GM18909 (cell line): ENCODE measurements around the gene SCP2.

ENCODE experiments used
- ATAC-seq: cut with Tn5 transposase; IDR thresholded peaks from one replicate; pipeline ENCODE4 v1.9.1; 2021; ENCODE audit warnings: mild to moderate bottlenecking; ENCODE audit not compliant: unreplicated experiment, poor library complexity

Gene SCP2

GRCh38 chr1:53025769-53026112 lies 98.7 kb downstream of the SCP2 start:
- ATAC-seq, result no peak

- no peak for ATAC-seq
Measured at GRCh38 chr1:53026254-53026653, 99.2 kb downstream of the SCP2 start.

- no peak for ATAC-seq
Measured at GRCh38 chr1:53031732-53032131, 104.7 kb downstream of the SCP2 start.

GRCh38 chr1:53037159-53037558 lies 110.1 kb downstream of the SCP2 start:
- no peak for ATAC-seq

DNA sequence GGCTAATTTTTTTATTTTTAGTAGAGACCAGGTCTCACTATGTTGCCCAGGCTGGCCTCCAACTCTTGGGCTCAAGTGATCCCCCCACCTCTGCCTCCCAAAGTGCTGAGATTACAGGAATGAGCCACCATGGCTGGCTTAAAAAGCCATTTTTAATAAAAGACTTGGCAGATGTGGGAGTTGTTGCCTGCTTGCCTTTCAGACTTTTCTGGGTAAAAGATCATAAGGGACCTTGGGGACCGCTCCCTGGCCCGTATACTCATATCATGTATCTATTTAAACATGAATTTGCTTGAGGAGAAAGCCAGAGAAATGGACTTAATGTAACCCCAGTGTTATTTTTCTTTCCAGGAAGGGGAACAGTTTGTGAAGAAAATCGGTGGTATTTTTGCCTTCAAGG lies 111.5 kb downstream of the SCP2 start:
- no peak for ATAC-seq

GRCh38 chr1:53043271-53043670 lies 116.2 kb downstream of the SCP2 start:
- ATAC-seq, result no peak

GRCh38 chr1:53044926-53045325 lies 117.8 kb downstream of the SCP2 start:
- ATAC-seq, result no peak

DNA sequence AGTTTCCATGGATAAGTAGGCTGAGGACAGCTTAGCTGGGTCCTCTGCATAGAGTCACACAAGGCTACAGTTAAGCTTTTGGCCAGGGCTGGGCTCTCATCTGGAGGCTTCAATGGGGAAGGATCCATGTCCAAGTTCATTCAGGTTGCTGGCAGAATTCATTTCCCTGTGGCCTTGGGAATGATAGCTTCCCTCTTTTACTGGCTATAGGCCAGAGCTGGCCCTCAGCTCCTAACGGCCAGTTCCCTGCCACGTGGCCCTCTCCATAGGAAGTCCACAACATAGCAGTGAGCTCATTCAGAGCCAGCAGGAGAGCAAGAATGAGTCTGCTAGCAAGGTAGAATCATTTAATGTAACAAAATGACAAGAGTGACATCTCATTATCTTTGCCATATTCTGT lies 119.9 kb downstream of the SCP2 start:
- no peak for ATAC-seq

- ATAC-seq, result no peak
Measured at GRCh38 chr1:53047737-53048736, 121.0 kb downstream of the SCP2 start.

DNA sequence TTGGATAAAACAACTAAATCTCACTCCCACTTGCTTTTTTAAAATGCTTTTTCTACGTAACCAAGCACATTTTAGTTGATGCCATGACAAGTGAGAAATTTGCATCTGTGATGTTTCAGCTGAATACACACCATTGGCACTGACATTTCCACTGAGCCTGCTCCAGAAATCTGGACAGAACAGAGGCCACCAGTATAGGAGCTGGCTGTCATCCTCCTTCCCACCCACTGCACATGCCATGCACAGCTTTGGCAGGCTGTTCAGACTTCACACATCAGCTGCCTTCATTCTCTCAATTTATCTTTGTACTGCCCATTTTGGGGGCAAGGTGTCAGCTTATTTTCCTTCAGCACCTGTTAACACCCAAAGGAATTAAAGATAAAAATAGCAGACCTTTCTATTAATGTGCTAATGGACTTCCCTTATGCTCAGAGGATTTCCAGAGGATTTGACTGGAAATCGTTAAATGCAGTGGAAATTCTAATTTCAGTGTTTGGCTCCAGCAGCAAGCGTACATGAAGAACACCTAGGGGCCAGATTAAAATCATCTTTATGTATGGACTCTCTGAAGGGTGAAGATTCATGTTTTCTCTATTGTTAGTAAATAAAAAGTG lies 122.0 kb downstream of the SCP2 start:
- ATAC-seq, result no peak

- no peak for ATAC-seq
Measured at GRCh38 chr1:53049574-53049967, 122.5 kb downstream of the SCP2 start.

DNA sequence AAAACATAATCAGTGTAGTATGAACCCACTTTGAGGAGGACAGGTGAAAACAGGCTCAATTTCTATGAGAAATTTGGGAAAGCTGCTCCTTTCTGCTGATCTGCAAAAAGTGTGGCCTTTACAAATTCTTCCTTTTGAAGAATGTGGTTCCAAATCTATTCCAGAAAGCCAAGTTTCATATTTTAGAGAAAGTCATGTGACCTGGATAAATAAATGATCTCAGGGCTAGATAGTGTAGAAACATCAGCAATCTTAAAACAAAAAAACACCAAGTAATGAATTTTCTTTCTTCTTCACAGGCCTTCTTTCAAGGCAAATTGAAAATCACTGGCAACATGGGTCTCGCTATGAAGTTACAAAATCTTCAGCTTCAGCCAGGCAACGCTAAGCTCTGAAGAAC lies 123.2 kb downstream of the SCP2 start:
- no peak for ATAC-seq

DNA sequence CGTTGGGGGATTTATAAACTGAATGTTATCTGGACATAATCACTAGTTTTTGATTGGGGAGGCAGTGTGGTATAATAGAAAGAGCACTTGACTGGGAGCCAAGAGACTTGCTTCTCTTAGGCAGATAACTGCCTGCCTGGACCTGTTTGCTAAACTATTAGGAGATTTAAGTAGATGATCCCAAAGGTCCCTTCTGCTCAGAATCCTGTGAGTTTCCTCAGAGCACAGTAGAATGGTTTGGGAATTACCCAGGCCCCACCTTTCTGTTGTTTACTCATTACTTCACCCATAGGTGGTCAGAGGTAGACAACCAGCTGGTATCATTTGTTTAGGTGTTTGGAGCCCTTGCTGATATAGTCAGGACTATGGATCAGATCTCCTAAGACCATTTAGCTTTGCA lies 124.6 kb downstream of the SCP2 start:
- ATAC-seq, result no peak

GRCh38 chr1:53057127-53057526 lies 130.1 kb downstream of the SCP2 start:
- ATAC-seq, result no peak

GRCh38 chr1:53060579-53060978 lies 133.5 kb downstream of the SCP2 start:
- ATAC-seq, result no peak

GRCh38 chr1:53061123-53061858 lies 134.2 kb downstream of the SCP2 start:
- ATAC-seq, result no peak

DNA sequence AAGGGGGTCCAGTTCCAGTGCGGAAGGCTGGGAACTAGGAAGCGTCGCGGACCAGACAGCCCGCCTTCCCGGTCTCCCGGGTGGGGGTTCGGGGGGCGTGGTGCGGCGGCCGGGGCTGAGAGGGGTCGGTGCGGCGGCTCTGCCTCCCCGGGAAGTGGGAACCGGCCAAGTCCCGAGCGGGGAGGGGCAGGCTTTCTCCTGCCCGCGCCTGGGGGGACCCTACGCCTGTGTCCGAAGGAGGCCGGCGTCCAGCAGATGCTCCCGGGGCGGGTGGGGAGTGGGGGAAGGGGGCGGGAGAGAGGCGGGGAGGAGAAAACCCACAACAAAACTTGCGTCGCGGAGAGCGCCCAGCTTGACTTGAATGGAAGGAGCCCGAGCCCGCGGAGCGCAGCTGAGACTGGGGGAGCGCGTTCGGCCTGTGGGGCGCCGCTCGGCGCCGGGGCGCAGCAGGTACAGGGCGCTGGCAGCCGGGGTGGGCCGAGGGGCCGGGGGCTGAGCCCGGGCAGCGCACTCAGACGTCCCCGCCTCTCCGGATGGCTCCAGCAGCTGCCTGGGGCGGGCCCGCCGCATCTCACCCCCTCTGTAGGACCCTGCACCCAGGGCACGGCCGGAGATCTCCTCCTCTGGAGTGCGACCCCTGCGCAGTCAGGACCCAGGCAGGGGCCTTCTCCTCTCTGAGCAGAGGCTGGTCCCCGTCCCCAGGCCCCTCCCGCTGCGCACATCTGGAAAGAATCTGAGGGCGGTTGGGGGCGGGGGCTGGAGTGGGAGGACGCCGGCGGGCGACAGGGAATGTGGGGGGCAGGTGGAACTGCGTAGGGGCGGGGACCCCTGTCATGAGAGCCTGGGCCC lies 135.0 kb downstream of the SCP2 start, which contains the start of gene PODN:
Gene PODN, plus strand, starts transcription at position 355 of the 849 bp plus-strand sequence. CDS start 7,643 bp downstream, outside the sequence.
- no peak for ATAC-seq

DNA sequence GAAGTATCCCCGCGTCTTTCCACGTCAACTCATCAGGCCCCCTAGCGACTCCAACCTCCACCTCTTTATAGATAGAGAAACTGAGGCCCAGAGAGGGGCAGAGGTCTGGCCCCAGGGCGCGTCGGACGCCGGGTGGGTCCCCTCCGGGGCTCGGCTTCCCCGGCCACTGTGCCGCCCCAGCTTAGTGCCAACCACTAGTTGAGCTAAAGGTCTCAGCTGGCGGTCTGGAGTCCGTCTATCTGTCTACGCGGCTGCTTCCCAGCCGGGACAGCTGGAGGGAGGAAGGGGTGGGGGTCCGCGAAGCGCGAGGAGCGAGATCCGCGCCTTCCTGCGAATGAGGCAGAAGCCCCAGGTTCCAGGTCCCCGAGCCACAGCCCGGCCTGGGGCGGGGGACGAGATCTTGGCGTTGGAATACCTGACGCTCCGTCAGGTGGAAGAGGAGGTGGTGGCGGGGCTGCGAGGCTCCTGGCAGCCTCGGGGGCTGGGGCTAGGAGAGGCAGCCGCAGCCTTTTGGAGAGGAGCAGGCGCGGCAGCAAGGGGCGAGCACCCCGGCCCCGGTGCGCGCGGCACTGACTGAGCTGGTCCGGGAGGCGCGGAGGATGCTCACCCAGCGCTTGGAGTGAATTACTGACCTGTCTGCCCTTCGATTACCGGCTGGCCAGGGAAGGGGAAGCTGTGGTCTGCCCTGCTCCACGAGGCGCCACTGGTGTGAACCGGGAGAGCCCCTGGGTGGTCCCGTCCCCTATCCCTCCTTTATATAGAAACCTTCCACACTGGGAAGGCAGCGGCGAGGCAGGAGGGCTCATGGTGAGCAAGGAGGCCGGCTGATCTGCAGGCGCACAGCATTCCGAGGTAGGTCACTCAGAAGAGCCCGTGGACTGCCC lies 135.9 kb downstream of the SCP2 start:
- ATAC-seq, result no peak
